ENCODE measurements around the gene SYF2.

Gene SYF2

DNA sequence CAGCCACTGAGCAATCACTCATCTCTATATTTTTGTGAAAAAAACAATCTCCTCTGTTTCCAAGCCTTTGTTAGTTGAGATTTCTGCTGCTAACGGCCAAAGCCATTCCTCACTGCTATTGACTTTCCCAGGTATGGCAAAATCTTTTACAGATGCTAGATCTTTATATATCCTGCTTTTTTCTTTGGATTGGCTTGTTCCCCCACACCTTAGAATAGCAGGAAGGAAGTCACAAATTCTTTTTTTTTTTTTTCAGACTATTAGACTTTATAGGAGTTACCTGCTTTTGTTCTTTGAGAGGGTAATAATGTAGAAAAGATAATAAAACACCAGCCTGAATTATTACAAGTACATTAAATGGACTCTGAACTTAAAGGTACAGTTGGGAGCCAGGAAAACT lies 24.2 kb downstream of the SYF2 start:
- WGBS (ENCODE audit: insufficient coverage): 100% methylated on average over 1 of the region's 1 CpG

DNA sequence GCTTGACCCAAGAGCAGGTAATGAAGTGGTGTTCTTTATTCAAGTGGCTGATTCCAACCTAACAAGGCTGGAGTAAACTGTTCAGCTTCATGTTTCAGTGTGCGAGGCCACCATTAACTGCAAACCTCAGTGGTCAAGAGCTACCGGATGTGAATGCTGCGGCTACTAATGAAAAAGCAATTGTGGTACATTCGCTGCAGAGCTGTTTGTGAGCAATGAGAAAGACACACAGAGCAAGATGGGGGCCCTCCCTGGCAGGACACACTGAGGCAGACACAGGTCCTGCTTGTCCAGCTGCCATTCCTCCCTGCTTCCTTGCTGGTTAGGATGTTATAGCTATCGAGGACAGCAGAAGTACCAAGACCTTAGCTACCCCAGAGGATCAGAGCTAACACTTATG lies 26.1 kb downstream of the SYF2 start:
- H3K9me3 ChIP-seq (ENCODE audit: control extremely low read depth in 1 of 5, control insufficient read depth in 4 of 5, insufficient read depth in 2 of 5, low read depth in 1 of 5, low read length in 4 of 5): no peaks in the 10 kb centered on the region
- DNase-seq: no peak
- ChIA-PET CTCF (interaction anchor here (0.7 to 3.2 kb wide), 14 partner anchors 9 to 375 kb away, joined by 3 to 16 read pairs (median 4); partner anchors contain the start of gene RUNX3), POLR2A (interaction anchor here (1.0 kb wide), 1 partner anchor 168 kb away, joined by 7 read pairs; no protein-coding TSS in a partner anchor)
- no peaks in the 10 kb centered on the region for H3K36me3 ChIP-seq (ENCODE audit: control insufficient read depth in 4 of 4, insufficient read depth in 4 of 4, low read length in 3 of 4)
- WGBS (ENCODE audit: insufficient coverage): 98% methylated on average over 5 of the region's 5 CpGs
- no peak overlapping the region for H3K4me3 ChIP-seq (ENCODE audit: control insufficient read depth in 1 of 7, extremely low read depth in 1 of 7, insufficient read depth in 4 of 7, low read depth in 2 of 7, low read length in 6 of 7)
- H3K4me1 ChIP-seq (ENCODE audit: control extremely low read depth in 1 of 4, control insufficient read depth in 4 of 4, insufficient read depth in 4 of 4, low read length in 3 of 4): no peaks in the 10 kb centered on the region
- no peaks in the 10 kb centered on the region for H3K27me3 ChIP-seq (replicated peaks in 2 of 5; ENCODE audit: control insufficient read depth in 4 of 5, insufficient read depth in 5 of 5, low read length in 4 of 5)
- no peak overlapping the region for H3K27ac ChIP-seq (ENCODE audit: insufficient read depth in 1 of 2, low read depth in 1 of 2, low read length in 2 of 2, poor library complexity in 1 of 2, severe bottlenecking in 2 of 2)

More for the DNA sequence above, 24.2 kb downstream of the SYF2 start:
- Histone ChIP-seq H3K36me3 (ENCODE audit: control insufficient read depth in 4 of 4, insufficient read depth in 4 of 4, low read length in 3 of 4) (no peaks in the 10 kb centered on the region), H3K4me3 (ENCODE audit: control insufficient read depth in 1 of 7, extremely low read depth in 1 of 7, insufficient read depth in 4 of 7, low read depth in 2 of 7, low read length in 6 of 7) (no peak overlapping the region), H3K27me3 (replicated peaks in 2 of 5; ENCODE audit: control insufficient read depth in 4 of 5, insufficient read depth in 5 of 5, low read length in 4 of 5) (no peaks in the 10 kb centered on the region), H3K27ac (ENCODE audit: insufficient read depth in 1 of 2, low read depth in 1 of 2, low read length in 2 of 2, poor library complexity in 1 of 2, severe bottlenecking in 2 of 2) (no peak overlapping the region), H3K4me1 (ENCODE audit: control extremely low read depth in 1 of 4, control insufficient read depth in 4 of 4, insufficient read depth in 4 of 4, low read length in 3 of 4) (no peaks in the 10 kb centered on the region), H3K9me3 (ENCODE audit: control extremely low read depth in 1 of 5, control insufficient read depth in 4 of 5, insufficient read depth in 2 of 5, low read depth in 1 of 5, low read length in 4 of 5) (no peaks in the 10 kb centered on the region)
- POLR2A ChIA-PET: interaction anchor here (0.6 kb wide), 1 partner anchor 21 kb away, joined by 3 read pairs; no protein-coding TSS in a partner anchor
- no peak for DNase-seq
- CTCF ChIA-PET: interaction anchor here (1.1 kb wide), 1 partner anchor 19 kb away, joined by 4 read pairs; no protein-coding TSS in a partner anchor

DNA sequence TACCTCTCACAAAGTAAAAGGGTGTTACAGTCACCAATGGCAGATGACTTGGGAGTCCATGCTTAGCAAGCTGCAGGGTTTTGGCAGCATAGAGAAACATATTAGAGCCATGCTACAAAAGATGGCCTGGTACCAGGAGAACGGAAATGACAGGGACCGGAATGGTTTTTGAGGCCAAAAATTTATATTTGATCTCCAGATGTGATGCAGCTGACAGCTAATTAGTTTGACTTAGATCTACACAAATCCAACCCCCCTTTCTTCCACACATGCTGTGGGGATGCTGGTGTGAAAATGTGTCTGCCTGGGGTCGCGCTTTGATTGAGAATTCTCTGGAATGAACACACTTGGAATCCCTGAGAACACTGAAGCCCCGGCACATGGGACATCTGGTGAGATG lies 26.5 kb downstream of the SYF2 start:
- Histone ChIP-seq H3K9me3 (ENCODE audit: control extremely low read depth in 1 of 5, control insufficient read depth in 4 of 5, insufficient read depth in 2 of 5, low read depth in 1 of 5, low read length in 4 of 5) (no peaks in the 10 kb centered on the region), H3K27ac (ENCODE audit: insufficient read depth in 1 of 2, low read depth in 1 of 2, low read length in 2 of 2, poor library complexity in 1 of 2, severe bottlenecking in 2 of 2) (no peak overlapping the region), H3K27me3 (replicated peaks in 2 of 5; ENCODE audit: control insufficient read depth in 4 of 5, insufficient read depth in 5 of 5, low read length in 4 of 5) (no peaks in the 10 kb centered on the region), H3K4me3 (ENCODE audit: control insufficient read depth in 1 of 7, extremely low read depth in 1 of 7, insufficient read depth in 4 of 7, low read depth in 2 of 7, low read length in 6 of 7) (no peak overlapping the region), H3K4me1 (ENCODE audit: control extremely low read depth in 1 of 4, control insufficient read depth in 4 of 4, insufficient read depth in 4 of 4, low read length in 3 of 4) (no peaks in the 10 kb centered on the region), H3K36me3 (ENCODE audit: control insufficient read depth in 4 of 4, insufficient read depth in 4 of 4, low read length in 3 of 4) (no peaks in the 10 kb centered on the region)
- CTCF ChIA-PET: interaction anchor here (0.9 to 3.2 kb wide), 15 partner anchors 9 to 375 kb away, joined by 3 to 16 read pairs (median 4); partner anchors contain the start of gene RUNX3
- POLR2A ChIA-PET: interaction anchor here (1.0 kb wide), 1 partner anchor 167 kb away, joined by 7 read pairs; no protein-coding TSS in a partner anchor
- no peak for DNase-seq
- 100% methylated on average over 3 of the region's 5 CpGs for WGBS (ENCODE audit: insufficient coverage)

DNA sequence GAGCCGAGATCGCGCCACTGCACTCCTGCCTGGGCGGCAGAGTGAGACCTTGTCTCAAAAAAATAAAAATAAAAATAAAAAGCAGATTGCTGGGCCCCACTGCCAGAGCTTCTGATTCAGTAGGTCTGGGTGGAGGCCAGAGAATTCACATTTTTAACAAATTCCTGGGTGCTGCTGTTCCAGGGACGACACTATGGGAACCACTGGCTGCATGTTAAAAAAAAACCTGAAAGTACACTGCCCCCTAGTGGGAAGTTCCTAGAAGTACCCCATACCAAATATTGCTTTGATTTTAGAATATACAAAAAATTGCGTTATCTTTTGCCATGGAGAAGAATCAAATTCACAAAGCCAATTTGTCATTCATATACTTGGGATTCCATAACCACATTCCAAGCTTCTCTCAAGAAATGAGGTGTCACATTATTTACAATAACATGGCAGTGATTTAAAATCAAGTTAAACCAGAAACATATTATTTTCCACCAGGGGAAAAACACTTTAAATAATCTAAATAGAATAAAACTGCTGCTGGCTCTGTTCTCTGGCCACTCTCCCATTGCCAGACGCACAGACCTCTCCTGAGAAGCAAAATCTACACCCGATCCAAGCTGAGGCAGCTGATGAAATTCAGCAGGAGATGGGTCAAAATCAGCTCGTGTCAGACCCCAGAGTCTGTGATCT lies 27.4 kb downstream of the SYF2 start:
- no peaks in the 10 kb centered on the region for H3K36me3 ChIP-seq (ENCODE audit: control insufficient read depth in 4 of 4, insufficient read depth in 4 of 4, low read length in 3 of 4)
- H3K27me3 ChIP-seq (replicated peaks in 2 of 5; ENCODE audit: control insufficient read depth in 4 of 5, insufficient read depth in 5 of 5, low read length in 4 of 5): no peaks in the 10 kb centered on the region
- POLR2A ChIA-PET: no interaction called here
- no peaks in the 10 kb centered on the region for H3K9me3 ChIP-seq (ENCODE audit: control extremely low read depth in 1 of 5, control insufficient read depth in 4 of 5, insufficient read depth in 2 of 5, low read depth in 1 of 5, low read length in 4 of 5)
- CTCF ChIA-PET: interaction anchor here (0.6 to 3.2 kb wide), 18 partner anchors 8 to 357 kb away, joined by 3 to 16 read pairs (median 3); no protein-coding TSS in a partner anchor
- H3K4me3 ChIP-seq (ENCODE audit: control insufficient read depth in 1 of 7, extremely low read depth in 1 of 7, insufficient read depth in 4 of 7, low read depth in 2 of 7, low read length in 6 of 7): no peak overlapping the region
- H3K4me1 ChIP-seq (ENCODE audit: control extremely low read depth in 1 of 4, control insufficient read depth in 4 of 4, insufficient read depth in 4 of 4, low read length in 3 of 4): no peaks in the 10 kb centered on the region
- peak; percentile 47 to 70 (median 65) for DNase-seq
- H3K27ac ChIP-seq (ENCODE audit: insufficient read depth in 1 of 2, low read depth in 1 of 2, low read length in 2 of 2, poor library complexity in 1 of 2, severe bottlenecking in 2 of 2): no peak overlapping the region
- WGBS (ENCODE audit: insufficient coverage): 50% methylated on average over 4 of the region's 9 CpGs

DNA sequence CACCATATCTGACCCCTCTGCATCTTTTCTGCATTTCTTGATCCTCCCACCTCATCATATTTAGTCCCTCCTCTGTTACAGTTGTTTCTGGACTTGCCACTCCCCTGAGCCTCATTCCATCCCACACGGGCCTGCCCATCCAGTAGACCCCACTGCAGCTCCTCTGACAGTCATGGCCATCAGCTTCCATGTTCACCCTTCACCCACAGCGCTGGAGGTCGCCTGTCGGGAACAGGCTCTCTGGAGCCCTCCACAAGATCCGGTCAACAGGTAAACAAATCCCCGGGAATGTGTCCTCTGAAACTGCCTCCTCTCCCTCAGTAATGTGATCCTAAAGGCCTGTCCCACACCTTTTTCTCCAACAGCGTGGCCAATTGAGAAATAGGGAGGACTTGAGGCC lies 31.3 kb downstream of the SYF2 start:
- CTCF ChIA-PET: interaction anchor here (1.1 to 1.4 kb wide), 3 partner anchors 10 to 51 kb away, joined by 3 read pairs; partner anchors contain the start of gene SYF2
- WGBS (ENCODE audit: insufficient coverage): 83% methylated on average over 5 of the region's 7 CpGs
- H3K27me3 ChIP-seq (replicated peaks in 2 of 5; ENCODE audit: control insufficient read depth in 4 of 5, insufficient read depth in 5 of 5, low read length in 4 of 5): no peaks in the 10 kb centered on the region

DNA sequence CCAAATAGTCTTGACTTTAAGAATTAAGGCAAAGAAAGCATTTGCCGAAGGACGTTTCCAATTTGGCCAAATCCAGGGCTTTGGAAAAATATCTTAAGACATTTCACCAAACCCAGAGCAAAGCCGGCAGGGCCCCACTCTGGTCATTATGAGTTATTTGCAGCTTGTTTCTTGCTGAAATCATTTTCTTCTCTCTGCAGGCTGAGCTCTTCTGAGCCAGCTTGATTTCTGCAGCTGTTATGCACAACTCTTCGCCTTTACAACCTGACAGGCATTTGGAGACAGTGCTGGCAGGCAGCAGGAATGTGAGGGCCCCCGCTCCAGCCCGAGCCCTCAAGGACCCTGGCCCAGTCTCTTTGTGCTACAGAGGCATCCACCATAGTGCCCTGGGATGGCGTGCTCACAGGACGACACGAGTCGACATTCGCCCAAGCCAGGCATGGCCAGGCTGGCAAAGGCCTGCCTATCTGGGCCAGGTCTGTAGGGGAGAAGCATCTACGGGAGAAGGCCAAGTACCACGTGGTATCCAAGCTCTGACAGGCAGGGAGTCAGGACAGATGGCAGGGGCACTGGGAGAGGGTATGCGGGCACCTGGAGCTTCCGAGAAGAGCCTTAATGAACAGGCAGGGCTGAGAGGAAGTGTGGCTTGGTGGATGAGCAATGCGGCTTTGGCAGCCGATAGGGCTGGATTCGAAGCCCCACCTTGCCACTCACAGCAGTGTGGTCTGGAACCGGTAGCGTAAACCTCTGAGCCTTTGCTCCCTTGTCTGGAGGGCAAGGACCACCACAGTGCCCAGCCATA lies 32.3 kb downstream of the SYF2 start:
- peaks cover 0 to 26% (median 20%) of the 10 kb centered on the region in 4 experiments for H3K4me1 ChIP-seq (ENCODE audit: control extremely low read depth in 1 of 4, control insufficient read depth in 4 of 4, insufficient read depth in 4 of 4, low read length in 3 of 4)
- no peak for DNase-seq
- H3K9me3 ChIP-seq (ENCODE audit: control extremely low read depth in 1 of 5, control insufficient read depth in 4 of 5, insufficient read depth in 2 of 5, low read depth in 1 of 5, low read length in 4 of 5): no peaks in the 10 kb centered on the region
- H3K27ac ChIP-seq (ENCODE audit: insufficient read depth in 1 of 2, low read depth in 1 of 2, low read length in 2 of 2, poor library complexity in 1 of 2, severe bottlenecking in 2 of 2): no peak overlapping the region
- 97% methylated on average over 18 of the region's 20 CpGs for WGBS (ENCODE audit: insufficient coverage)
- ChIA-PET POLR2A (no interaction called here), CTCF (interaction anchor here (1.1 to 1.6 kb wide), 4 partner anchors 9 to 50 kb away, joined by 3 read pairs; partner anchors contain the start of gene SYF2)
- no peak overlapping the region for H3K4me3 ChIP-seq (ENCODE audit: control insufficient read depth in 1 of 7, extremely low read depth in 1 of 7, insufficient read depth in 4 of 7, low read depth in 2 of 7, low read length in 6 of 7)
- no peaks in the 10 kb centered on the region for H3K36me3 ChIP-seq (ENCODE audit: control insufficient read depth in 4 of 4, insufficient read depth in 4 of 4, low read length in 3 of 4)
- no peaks in the 10 kb centered on the region for H3K27me3 ChIP-seq (replicated peaks in 2 of 5; ENCODE audit: control insufficient read depth in 4 of 5, insufficient read depth in 5 of 5, low read length in 4 of 5)

More for the DNA sequence above, 31.3 kb downstream of the SYF2 start:
- Histone ChIP-seq H3K4me1 (ENCODE audit: control extremely low read depth in 1 of 4, control insufficient read depth in 4 of 4, insufficient read depth in 4 of 4, low read length in 3 of 4) (peaks cover 0 to 22% (median 19%) of the 10 kb centered on the region in 4 experiments), H3K27ac (ENCODE audit: insufficient read depth in 1 of 2, low read depth in 1 of 2, low read length in 2 of 2, poor library complexity in 1 of 2, severe bottlenecking in 2 of 2) (no peak overlapping the region), H3K9me3 (ENCODE audit: control extremely low read depth in 1 of 5, control insufficient read depth in 4 of 5, insufficient read depth in 2 of 5, low read depth in 1 of 5, low read length in 4 of 5) (no peaks in the 10 kb centered on the region), H3K4me3 (ENCODE audit: control insufficient read depth in 1 of 7, extremely low read depth in 1 of 7, insufficient read depth in 4 of 7, low read depth in 2 of 7, low read length in 6 of 7) (no peak overlapping the region), H3K36me3 (ENCODE audit: control insufficient read depth in 4 of 4, insufficient read depth in 4 of 4, low read length in 3 of 4) (no peaks in the 10 kb centered on the region)
- POLR2A ChIA-PET: no interaction called here
- DNase-seq: no peak
